ENCODE data around the gene EXOC4. TPM values are rescaled to one million over a fixed set of nuclear protein-coding genes. Genes with fewer than 3 reads are reported as not detected.

The EXOC4 gene
- total and polyA plus RNA-seq, 2 experiments from 2014 or later = 23.9 to 51.7 TPM

DNA sequence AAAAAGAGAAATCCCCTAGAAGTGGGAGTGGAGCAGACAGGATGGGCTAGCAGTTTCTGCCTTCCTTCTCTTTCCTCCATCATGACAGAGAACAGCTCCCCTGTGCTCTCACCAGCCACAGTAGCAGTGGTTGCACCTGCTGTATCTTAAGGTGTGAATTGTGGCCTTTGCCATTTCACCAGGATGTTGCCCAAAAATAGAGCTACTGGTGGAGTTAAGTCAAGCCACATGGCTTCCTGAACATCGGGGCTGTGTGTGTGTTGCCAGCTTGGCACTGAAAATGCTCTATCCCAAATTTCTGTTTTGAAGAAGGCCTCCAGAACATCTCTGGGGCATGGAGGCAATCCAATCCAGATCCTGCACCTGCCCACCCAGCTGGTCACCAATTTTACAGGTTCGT lies 348.7 kb downstream of the EXOC4 start:
- Histone ChIP-seq H3K27ac (no peak overlapping the region), H3K4me1 (ENCODE audit: insufficient read depth) (peaks cover 8% of the 10 kb centered on the region), H3K4me2 (ENCODE audit: unreplicated experiment) (no peak overlapping the region), H2AFZ (no peak overlapping the region), H3K27me3 (replicated peaks; ENCODE audit: insufficient read depth) (no peaks in the 10 kb centered on the region), H3K4me3 (no peak overlapping the region), H3K9me3 (ENCODE audit: low read depth) (no peaks in the 10 kb centered on the region), H3K79me2 (ENCODE audit: insufficient read depth) (no peaks in the 10 kb centered on the region), H3K9me2 (ENCODE audit: insufficient read depth) (no peaks in the 10 kb centered on the region), H3F3A (ENCODE audit: insufficient read depth) (no peaks in the 10 kb centered on the region), H3K9ac (no peak overlapping the region), H4K20me1 (ENCODE audit: insufficient read depth) (no peaks in the 10 kb centered on the region), H3K36me3 (ENCODE audit: low read depth) (no peaks in the 10 kb centered on the region)
- in situ Hi-C loops (cut with MboI) = no loop called here
- WGBS, 2 experiments (ENCODE audit: low coverage in 1 of 2, low lambda C conversion rate in 2 of 2, missing lambda C conversion rate in 2 of 2) = 50% methylated on average over 2 of the region's 2 CpGs
- TF ChIP-seq EZH2phosphoT487 (IDR thresholded peaks at IDR 0.05; ENCODE audit: insufficient read depth, low read depth) (no peak), EZH2 (IDR thresholded peaks at IDR 0.05; ENCODE audit: insufficient read depth, poor library complexity, severe bottlenecking) (no peak)
- no peak for DNase-seq

DNA sequence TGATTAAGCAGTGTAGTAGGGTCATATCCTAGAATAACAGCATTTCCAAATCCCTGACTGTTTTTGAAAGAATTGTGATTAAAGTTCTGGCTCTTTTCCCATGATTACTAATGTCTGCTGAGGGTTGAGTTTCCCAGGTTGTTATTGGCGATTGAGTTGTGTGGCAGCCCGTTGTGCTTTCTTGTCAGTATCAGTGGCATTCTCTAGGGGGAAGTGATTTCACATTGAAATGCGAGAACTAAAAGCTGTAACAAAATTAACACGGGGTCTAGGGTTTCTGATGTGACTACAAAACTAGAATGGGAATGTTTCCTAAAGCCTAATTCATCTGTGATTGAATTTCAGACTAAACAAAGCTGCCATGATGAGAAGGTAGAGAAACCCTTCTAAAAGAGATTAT lies 349.4 kb downstream of the EXOC4 start:
- Histone ChIP-seq H3K36me3 (ENCODE audit: low read depth) (no peaks in the 10 kb centered on the region), H3K4me3 (no peak overlapping the region), H3K27ac (no peak overlapping the region), H3F3A (ENCODE audit: insufficient read depth) (no peaks in the 10 kb centered on the region), H2AFZ (no peak overlapping the region), H4K20me1 (ENCODE audit: insufficient read depth) (no peaks in the 10 kb centered on the region), H3K4me1 (ENCODE audit: insufficient read depth) (peaks cover 8% of the 10 kb centered on the region), H3K9ac (no peak overlapping the region), H3K9me2 (ENCODE audit: insufficient read depth) (no peaks in the 10 kb centered on the region), H3K9me3 (ENCODE audit: low read depth) (no peaks in the 10 kb centered on the region), H3K4me2 (ENCODE audit: unreplicated experiment) (no peak overlapping the region), H3K27me3 (replicated peaks; ENCODE audit: insufficient read depth) (no peaks in the 10 kb centered on the region), H3K79me2 (ENCODE audit: insufficient read depth) (no peaks in the 10 kb centered on the region)
- TF ChIP-seq EZH2 (IDR thresholded peaks at IDR 0.05; ENCODE audit: insufficient read depth, poor library complexity, severe bottlenecking) = no peak
- TF ChIP-seq EZH2phosphoT487 (IDR thresholded peaks at IDR 0.05; ENCODE audit: insufficient read depth, low read depth) = no peak
- DNase-seq = peak; percentile 72
- in situ Hi-C loops (cut with MboI) = no loop called here
- WGBS, 2 experiments (ENCODE audit: low coverage in 1 of 2, low lambda C conversion rate in 2 of 2, missing lambda C conversion rate in 2 of 2) = 60 to 62% methylated on average over 4 of the region's 4 CpGs

DNA sequence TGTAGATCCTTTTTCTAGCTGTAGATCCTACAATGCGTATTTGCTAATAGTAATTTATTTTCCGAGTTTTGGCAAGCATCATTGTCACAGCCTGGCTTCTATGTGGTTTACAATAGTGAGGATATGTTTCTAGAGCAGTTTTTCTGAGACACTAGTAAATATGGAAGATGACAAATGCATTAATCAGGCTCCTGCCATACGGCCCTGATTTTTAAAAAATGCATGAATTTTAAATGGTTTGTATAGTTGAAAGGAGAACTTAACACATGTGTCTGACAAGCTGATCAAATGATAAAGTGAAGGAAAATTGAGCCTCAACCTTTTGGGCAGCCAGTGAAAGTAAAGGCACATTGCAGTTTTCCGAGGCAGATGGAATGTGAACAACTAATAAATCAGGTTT lies 354.1 kb downstream of the EXOC4 start:
- Histone ChIP-seq H3F3A (ENCODE audit: insufficient read depth) (no peaks in the 10 kb centered on the region), H3K4me3 (no peak overlapping the region), H3K4me2 (ENCODE audit: unreplicated experiment) (no peak overlapping the region), H4K20me1 (ENCODE audit: insufficient read depth) (no peaks in the 10 kb centered on the region), H3K9ac (no peak overlapping the region), H2AFZ (no peak overlapping the region), H3K27me3 (replicated peaks; ENCODE audit: insufficient read depth) (no peaks in the 10 kb centered on the region), H3K4me1 (ENCODE audit: insufficient read depth) (peaks cover 5% of the 10 kb centered on the region), H3K9me3 (ENCODE audit: low read depth) (no peaks in the 10 kb centered on the region), H3K36me3 (ENCODE audit: low read depth) (no peaks in the 10 kb centered on the region), H3K79me2 (ENCODE audit: insufficient read depth) (no peaks in the 10 kb centered on the region), H3K27ac (no peak overlapping the region), H3K9me2 (ENCODE audit: insufficient read depth) (no peaks in the 10 kb centered on the region)
- in situ Hi-C loops (cut with MboI) = no loop called here
- no peak for TF ChIP-seq EZH2phosphoT487 (IDR thresholded peaks at IDR 0.05; ENCODE audit: insufficient read depth, low read depth)
- TF ChIP-seq EZH2 (IDR thresholded peaks at IDR 0.05; ENCODE audit: insufficient read depth, poor library complexity, severe bottlenecking) = no peak
- WGBS, 2 experiments (ENCODE audit: low coverage in 1 of 2, low lambda C conversion rate in 2 of 2, missing lambda C conversion rate in 2 of 2) = 94 to 95% methylated on average over 4 of the region's 4 CpGs
- DNase-seq = no peak

DNA sequence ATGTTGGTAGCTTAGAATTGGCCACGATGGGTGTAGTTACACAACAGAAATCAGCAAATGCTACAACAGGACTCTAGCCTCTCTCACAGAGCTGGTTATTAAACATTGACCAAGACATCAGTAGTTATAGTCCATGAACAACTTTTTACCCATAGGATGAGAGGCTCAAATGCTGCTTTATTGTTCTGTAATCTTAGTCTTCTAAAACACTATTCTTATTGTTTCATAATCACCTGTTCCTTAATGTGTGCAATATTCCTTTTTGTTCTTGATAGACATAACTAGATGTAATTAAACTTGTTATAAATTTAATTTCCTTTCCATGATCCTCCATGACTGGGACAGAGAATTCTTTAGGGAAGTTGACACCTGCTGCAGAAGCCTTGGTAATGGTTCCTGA lies 356.9 kb downstream of the EXOC4 start:
- no peak for TF ChIP-seq EZH2 (IDR thresholded peaks at IDR 0.05; ENCODE audit: insufficient read depth, poor library complexity, severe bottlenecking)
- TF ChIP-seq EZH2phosphoT487 (IDR thresholded peaks at IDR 0.05; ENCODE audit: insufficient read depth, low read depth) = no peak
- no peak for DNase-seq
- in situ Hi-C loops (cut with MboI) = no loop called here

DNA sequence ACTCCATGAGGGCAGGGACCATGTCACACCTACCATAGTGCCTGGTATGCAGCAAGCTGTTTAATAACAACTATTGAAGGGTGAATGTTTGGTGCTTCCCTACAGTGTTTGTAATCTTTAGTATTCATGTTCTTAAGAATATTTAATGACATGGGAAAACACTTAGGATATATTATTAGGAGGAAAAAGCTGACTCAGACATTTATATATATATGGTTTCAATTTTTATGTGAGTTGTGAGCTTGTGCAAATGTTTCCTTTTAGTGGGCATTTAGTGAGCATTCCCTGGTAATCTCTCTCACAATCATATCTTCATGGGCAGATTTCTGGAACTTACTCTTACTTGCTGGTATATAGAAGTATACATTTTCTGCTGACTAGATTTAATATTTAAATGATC lies 359.1 kb downstream of the EXOC4 start:
- Histone ChIP-seq H3K4me3 (no peak overlapping the region), H3K9me2 (ENCODE audit: insufficient read depth) (no peaks in the 10 kb centered on the region)
- in situ Hi-C loops (cut with MboI) = no loop called here

More for the DNA sequence above, 356.9 kb downstream of the EXOC4 start:
- Histone ChIP-seq H3K27me3 (replicated peaks; ENCODE audit: insufficient read depth) (no peaks in the 10 kb centered on the region), H3K9me3 (ENCODE audit: low read depth) (no peaks in the 10 kb centered on the region), H2AFZ (no peak overlapping the region), H4K20me1 (ENCODE audit: insufficient read depth) (no peaks in the 10 kb centered on the region), H3K9ac (no peak overlapping the region), H3K36me3 (ENCODE audit: low read depth) (no peaks in the 10 kb centered on the region), H3K4me1 (ENCODE audit: insufficient read depth) (no peaks in the 10 kb centered on the region), H3F3A (ENCODE audit: insufficient read depth) (no peaks in the 10 kb centered on the region), H3K9me2 (ENCODE audit: insufficient read depth) (no peaks in the 10 kb centered on the region), H3K79me2 (ENCODE audit: insufficient read depth) (no peaks in the 10 kb centered on the region), H3K4me2 (ENCODE audit: unreplicated experiment) (no peak overlapping the region), H3K4me3 (no peak overlapping the region), H3K27ac (no peak overlapping the region)
- 100% methylated on average over 1 of the region's 1 CpG for WGBS, 2 experiments (ENCODE audit: low coverage in 1 of 2, low lambda C conversion rate in 2 of 2, missing lambda C conversion rate in 2 of 2)

More for the DNA sequence above, 359.1 kb downstream of the EXOC4 start:
- no peak for TF ChIP-seq EZH2 (IDR thresholded peaks at IDR 0.05; ENCODE audit: insufficient read depth, poor library complexity, severe bottlenecking)
- TF ChIP-seq EZH2phosphoT487 (IDR thresholded peaks at IDR 0.05; ENCODE audit: insufficient read depth, low read depth) = no peak
- no peaks in the 10 kb centered on the region for H3K36me3 ChIP-seq (ENCODE audit: low read depth)
- no peaks in the 10 kb centered on the region for H3F3A ChIP-seq (ENCODE audit: insufficient read depth)
- H3K9ac ChIP-seq = no peak overlapping the region
- no peaks in the 10 kb centered on the region for H4K20me1 ChIP-seq (ENCODE audit: insufficient read depth)
- DNase-seq = no peak
- H3K4me1 ChIP-seq (ENCODE audit: insufficient read depth) = no peaks in the 10 kb centered on the region
- H3K27ac ChIP-seq = no peak overlapping the region
- no peaks in the 10 kb centered on the region for H3K27me3 ChIP-seq (replicated peaks; ENCODE audit: insufficient read depth)
- H3K9me3 ChIP-seq (ENCODE audit: low read depth) = no peaks in the 10 kb centered on the region
- H2AFZ ChIP-seq = no peak overlapping the region
- no peak overlapping the region for H3K4me2 ChIP-seq (ENCODE audit: unreplicated experiment)
- H3K79me2 ChIP-seq (ENCODE audit: insufficient read depth) = no peaks in the 10 kb centered on the region
